Measurements from ENCODE around the gene SMIM31.
A peak's percentile ranks its signal among the peaks of the same experiment; 100 is the strongest.

The SMIM31 gene

GRCh38 chr4:164753873-164754488 is at the start of gene SMIM31:
TSS of gene SMIM31 (plus strand) at chr4:164754131. CDS start at chr4:164770444, 16,313 bp downstream.
- no peak for DNase-seq

GRCh38 chr4:164706675-164707074 is 47.3 kb upstream of the SMIM31 start:
- DNase-seq, result no peak

GRCh38 chr4:164716901-164717300 is 37.0 kb upstream of the SMIM31 start:
- DNase-seq, result no peak

GRCh38 chr4:164718827-164719226 is 35.1 kb upstream of the SMIM31 start:
- DNase-seq, result no peak

- DNase-seq, result no peak
These were observed 28.9 kb upstream of the SMIM31 start for GRCh38 chr4:164725066-164725465.

GRCh38 chr4:164730705-164731393 is 23.1 kb upstream of the SMIM31 start:
- no peak for DNase-seq

GRCh38 chr4:164731827-164732474 is 22.0 kb upstream of the SMIM31 start:
- DNase-seq, result peak; percentile 27

- no peak for DNase-seq
These were observed 19.4 kb upstream of the SMIM31 start for GRCh38 chr4:164734484-164734883.

- peak; percentile 3 for DNase-seq
These were observed 5.6 kb upstream of the SMIM31 start for GRCh38 chr4:164748375-164748774.

GRCh38 chr4:164755432-164755831 is 1.5 kb downstream of the SMIM31 start:
- DNase-seq, result no peak

- no peak for DNase-seq
These were observed 2.8 kb downstream of the SMIM31 start for GRCh38 chr4:164756686-164757085.

GRCh38 chr4:164761241-164761640 is 7.3 kb downstream of the SMIM31 start:
- DNase-seq, result no peak

GRCh38 chr4:164761746-164762275 is 7.9 kb downstream of the SMIM31 start:
- no peak for DNase-seq

GRCh38 chr4:164765096-164765495 is 11.2 kb downstream of the SMIM31 start:
- no peak for DNase-seq

GRCh38 chr4:164765833-164766232 is 11.9 kb downstream of the SMIM31 start:
- DNase-seq, result no peak

GRCh38 chr4:164768516-164768915 is 14.6 kb downstream of the SMIM31 start:
- peak; percentile 0 for DNase-seq

GRCh38 chr4:164770010-164770724 is 16.2 kb downstream of the SMIM31 start:
- DNase-seq, result no peak

- no peak for DNase-seq
These were observed 17.2 kb downstream of the SMIM31 start for GRCh38 chr4:164771088-164771487.

- DNase-seq, result no peak
These were observed 18.1 kb downstream of the SMIM31 start for GRCh38 chr4:164772076-164772475.

GRCh38 chr4:164779080-164779479 is 25.1 kb downstream of the SMIM31 start:
- DNase-seq, result no peak

GRCh38 chr4:164779811-164780216 is 25.9 kb downstream of the SMIM31 start:
- DNase-seq, result peak; percentile 13

- no peak for DNase-seq
These were observed 26.9 kb downstream of the SMIM31 start for GRCh38 chr4:164780839-164781238.

- DNase-seq, result no peak
These were observed 30.0 kb downstream of the SMIM31 start for GRCh38 chr4:164783976-164784375.

All from EL (cell line).